GM19468 (cell line): ENCODE results near the gene ATP11B.
"Not testable (repeated sequence)": the region's sequence is repeated elsewhere in the genome, so short reads cannot be mapped to it uniquely, and the experiment has no call there.

Source experiments
- ATAC-seq: cut with Tn5 transposase; IDR thresholded peaks from one replicate; pipeline ENCODE4 v1.9.1; 2021; ENCODE audit warnings: mild to moderate bottlenecking, moderate library complexity, moderate number of reproducible peaks; ENCODE audit not compliant: unreplicated experiment; ENCODE audit errors: extremely low read depth

The ATP11B gene

GRCh38 chr3:182794455-182795388 lies 1.4 kb downstream of the ATP11B start:
- ATAC-seq = no peak

GRCh38 chr3:182795389-182795782 lies 2.1 kb downstream of the ATP11B start:
- no peak for ATAC-seq

- no peak for ATAC-seq
Observed at GRCh38 chr3:182796310-182796709, 3.0 kb downstream of the ATP11B start.

GRCh38 chr3:182797876-182798275 lies 4.6 kb downstream of the ATP11B start:
- no peak for ATAC-seq

GRCh38 chr3:182799143-182799542 lies 5.8 kb downstream of the ATP11B start:
- ATAC-seq = not testable (repeated sequence)

GRCh38 chr3:182800508-182800907 lies 7.2 kb downstream of the ATP11B start:
- ATAC-seq = no peak

- no peak for ATAC-seq
Observed at GRCh38 chr3:182802413-182803390, 9.4 kb downstream of the ATP11B start.

GRCh38 chr3:182803596-182803995 lies 10.3 kb downstream of the ATP11B start:
- no peak for ATAC-seq

GRCh38 chr3:182807061-182807460 lies 13.8 kb downstream of the ATP11B start:
- no peak for ATAC-seq

- ATAC-seq = no peak
Observed at GRCh38 chr3:182808041-182808770, 14.9 kb downstream of the ATP11B start.

- no peak for ATAC-seq
Observed at GRCh38 chr3:182809531-182809930, 16.2 kb downstream of the ATP11B start.

- no peak for ATAC-seq
Observed at GRCh38 chr3:182810574-182811268, 17.4 kb downstream of the ATP11B start.

GRCh38 chr3:182811269-182811596 lies 17.9 kb downstream of the ATP11B start:
- no peak for ATAC-seq

- ATAC-seq = no peak
Observed at GRCh38 chr3:182812123-182812522, 18.8 kb downstream of the ATP11B start.

- ATAC-seq = no peak
Observed at GRCh38 chr3:182814419-182815062, 21.2 kb downstream of the ATP11B start.

- no peak for ATAC-seq
Observed at GRCh38 chr3:182816181-182816580, 22.9 kb downstream of the ATP11B start.

- ATAC-seq = no peak
Observed at GRCh38 chr3:182818296-182818978, 25.1 kb downstream of the ATP11B start.

GRCh38 chr3:182821221-182821981 lies 28.1 kb downstream of the ATP11B start:
- ATAC-seq = no peak
